ENCODE data around the gene ZNF521.

GRCh38 chr18:25192065-25192464, 159.9 kb downstream of the ZNF521 start:
- no peak for TF ChIP-seq EP300 (IDR thresholded peaks at IDR 0.05)
- TF ChIP-seq POLR2A (IDR thresholded peaks at IDR 0.05), result no peak
- no peak for TF ChIP-seq POLR2AphosphoS5 (IDR thresholded peaks at IDR 0.05)
